IPS DF 4.7 (cell line): ENCODE data around the gene RASSF3.
"Not testable (repeated sequence)": the region's sequence is repeated elsewhere in the genome, so short reads cannot be mapped to it uniquely, and the experiment has no call there.

ENCODE experiments used
- DNase-seq: peaks from one replicate; pipeline ENCODE4 v3.0.0-alpha.2; 2013; ENCODE audit warnings: low spot score; ENCODE audit errors: extremely low read depth

RASSF3 gene

DNA sequence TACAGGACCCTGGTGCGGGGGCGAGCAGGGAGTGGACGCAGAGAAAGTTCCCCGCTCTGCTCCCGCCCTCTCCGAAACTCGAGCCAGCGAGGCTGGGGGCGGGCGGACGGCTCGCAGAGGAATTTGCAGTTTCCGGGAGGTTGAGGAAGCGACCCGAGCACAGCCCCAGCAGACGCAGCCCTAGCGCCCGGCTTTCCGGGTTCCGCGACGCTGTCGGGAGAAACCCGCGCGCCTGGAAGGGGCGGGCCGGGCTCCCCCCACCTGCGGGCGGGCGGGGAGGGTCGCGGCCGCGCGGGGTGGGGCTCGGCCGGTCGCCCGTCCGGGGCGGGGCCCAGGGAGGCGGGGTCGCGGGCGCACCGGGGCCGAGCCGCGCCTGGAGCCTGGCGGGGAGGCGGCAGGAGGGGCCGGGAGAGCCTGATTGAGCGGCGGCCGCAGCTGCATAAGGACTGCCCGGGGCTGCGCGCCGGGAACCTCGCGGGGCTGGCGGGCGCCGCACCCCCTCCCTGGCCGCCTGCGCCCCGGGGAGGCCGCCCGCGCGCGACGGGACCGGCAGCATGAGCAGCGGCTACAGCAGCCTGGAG, at the start of gene RASSF3:
Gene RASSF3 (plus strand): TSS at position 417 of the 581 bp plus-strand sequence. CDS start 138 bp downstream, at position 555.
- no peak for DNase-seq

DNA sequence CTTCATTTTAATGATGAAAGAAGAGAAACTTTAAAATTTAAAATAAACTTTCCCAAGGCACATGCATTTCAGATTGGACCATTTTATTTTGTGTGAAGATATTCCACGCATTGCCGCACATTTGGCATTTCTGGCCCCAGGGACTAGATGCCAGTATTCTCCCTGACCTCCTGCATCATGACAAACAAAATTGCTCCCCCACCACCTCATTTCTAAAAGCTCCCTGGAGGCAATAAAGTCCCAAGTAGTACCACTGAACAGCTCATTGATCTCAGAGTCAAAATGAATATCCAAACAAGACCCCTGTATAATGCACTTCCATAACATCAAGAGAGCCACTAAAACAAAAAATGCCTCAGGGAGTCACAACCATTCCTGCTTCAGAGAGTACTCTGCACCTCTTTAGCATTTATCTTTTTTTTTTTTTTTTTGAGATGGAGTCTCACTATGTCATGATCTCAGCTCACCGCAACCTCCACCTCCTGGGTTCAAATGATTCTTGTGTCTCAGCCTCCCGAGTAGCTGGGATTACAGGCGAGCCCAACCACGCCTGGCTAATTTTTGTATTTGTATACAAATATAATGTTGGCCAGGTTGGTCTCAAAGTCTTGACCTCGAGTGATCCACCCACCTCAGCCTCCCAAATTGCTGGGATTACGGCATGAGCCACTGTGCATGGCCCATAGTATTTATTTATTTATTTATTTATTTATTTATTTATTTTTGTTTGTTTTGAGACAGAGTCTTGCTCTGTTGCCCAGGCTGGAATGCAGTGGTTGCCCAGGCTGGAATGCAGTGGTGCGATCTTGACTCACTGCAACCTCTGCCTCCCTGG, 48.8 kb upstream of the RASSF3 start:
- no peak for DNase-seq

DNA sequence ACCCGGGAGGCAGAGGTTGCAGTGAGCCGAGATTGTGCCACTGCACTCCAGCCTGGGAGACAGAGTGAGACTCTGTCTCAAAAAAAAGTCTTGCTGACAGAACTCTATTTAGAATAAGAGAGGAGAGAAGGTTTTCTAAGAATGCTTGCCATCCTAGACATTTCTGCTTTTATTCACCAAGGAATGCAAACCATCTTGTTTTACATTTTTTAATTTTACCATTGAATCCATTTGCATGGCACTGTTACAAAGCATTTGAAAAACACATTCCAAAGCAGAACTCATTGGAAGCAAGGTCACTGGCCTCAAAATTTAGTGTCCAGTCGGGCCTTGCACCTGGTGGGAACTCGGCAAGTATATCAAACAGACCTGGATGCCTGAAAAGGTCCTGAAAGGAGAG, 44.2 kb upstream of the RASSF3 start:
- no peak for DNase-seq

DNA sequence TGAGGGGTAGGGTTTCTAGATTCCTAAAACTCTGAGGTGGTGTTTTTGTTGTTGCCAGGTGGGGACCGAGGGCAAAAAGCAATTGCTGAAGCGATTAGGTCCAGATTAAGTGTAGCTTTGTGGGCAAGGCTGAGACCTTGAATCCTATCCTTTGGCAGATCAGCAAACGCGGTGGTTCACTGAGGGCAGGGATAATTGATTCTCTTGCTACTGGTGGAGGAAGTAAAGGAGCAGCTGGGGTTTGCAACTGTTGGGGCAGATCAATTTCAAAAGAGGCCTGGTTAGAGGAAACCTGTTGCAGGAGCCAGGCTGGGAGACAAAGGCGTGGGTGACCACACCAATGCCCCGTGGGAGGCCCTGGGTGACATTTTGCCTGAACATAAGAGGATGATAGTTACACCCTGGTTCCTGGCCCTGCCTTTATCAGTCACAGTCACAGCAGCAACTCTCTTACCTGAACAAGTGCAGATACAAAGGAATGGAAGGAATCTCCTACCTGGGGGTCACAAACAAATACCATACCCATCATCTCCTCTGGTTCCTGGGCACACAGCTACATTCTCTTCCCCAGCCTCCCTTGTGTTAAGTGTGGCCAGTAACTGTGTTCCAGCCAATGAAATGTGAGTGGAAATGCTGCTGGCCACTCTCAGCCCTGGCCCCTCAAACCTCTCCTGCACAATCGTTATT, 43.3 kb upstream of the RASSF3 start:
- no peak for DNase-seq

DNA sequence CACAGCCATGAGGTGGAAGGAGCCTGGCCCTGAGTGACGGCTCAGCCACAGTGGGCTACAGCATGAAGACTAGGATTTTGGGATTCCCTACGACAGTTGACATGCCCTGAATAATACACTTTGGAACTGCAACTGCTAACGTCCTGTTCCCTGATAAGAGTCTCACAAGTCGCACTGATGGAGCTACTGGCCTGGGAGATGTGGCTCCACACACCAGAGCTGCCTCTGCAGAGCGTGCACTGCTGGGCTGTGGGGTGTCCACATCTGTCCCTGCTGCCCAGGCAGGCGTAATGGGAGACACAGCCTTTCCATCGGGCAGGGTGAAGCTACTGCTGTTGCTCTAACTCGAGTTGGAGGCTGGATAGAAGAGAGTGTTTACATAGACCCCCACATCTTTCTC, 42.7 kb upstream of the RASSF3 start:
- no peak for DNase-seq

DNA sequence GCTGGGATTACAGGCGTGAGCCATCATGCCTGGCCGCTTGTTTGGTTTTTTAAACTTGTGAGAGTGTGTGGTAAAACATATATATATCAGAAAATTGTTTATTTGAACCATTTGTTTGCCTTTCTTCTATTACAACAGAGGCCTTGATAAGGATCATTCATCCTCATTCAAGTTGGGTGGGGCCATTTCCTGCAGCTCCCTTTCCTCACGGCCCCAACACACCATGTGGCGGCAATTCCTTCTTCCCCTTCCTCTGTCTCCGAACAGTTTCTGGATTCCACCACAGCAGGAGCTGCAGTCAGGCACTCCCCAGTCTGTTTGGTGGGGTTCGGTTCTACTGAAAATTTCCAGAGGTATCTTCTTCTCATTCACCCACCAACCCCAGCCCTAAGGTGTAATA, 42.0 kb upstream of the RASSF3 start:
- no peak for DNase-seq

DNA sequence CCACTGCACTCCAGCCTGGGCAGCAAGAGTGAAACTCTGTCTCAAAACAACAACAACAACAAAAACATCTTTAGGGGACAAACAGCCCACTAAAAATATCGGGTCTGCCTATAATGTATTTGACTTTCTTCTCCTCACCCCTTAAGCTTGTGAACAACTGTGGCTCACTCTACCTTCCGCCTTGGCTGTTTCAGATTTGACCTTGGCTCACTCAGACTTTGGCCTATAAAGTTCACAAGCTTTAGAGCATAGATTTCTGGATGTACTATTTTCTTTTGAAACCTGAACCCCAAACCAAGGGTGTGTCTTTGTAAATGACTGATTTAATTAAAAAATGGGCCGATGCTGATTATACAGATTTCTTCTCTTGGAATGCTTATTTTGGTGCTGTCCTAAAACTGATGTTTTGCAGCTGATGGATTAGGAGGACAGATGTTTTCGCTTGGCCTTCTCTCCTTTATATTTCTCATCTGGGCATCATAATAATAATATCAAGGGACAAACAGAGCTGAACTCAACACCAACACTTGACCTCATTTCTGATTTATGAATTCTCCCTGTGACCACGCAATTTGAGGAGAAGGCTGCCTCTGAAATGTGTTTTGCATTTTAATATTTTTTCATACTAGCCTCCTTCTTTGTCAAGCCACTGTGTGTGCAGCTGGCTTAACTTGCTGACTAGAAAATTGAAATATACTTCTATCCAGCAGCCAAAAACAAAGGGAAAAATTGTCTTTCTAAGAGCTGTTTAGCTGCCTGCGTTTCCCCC, 40.2 kb upstream of the RASSF3 start:
- DNase-seq = no peak

- DNase-seq = no peak
These were observed 38.9 kb upstream of the RASSF3 start for GRCh38 chr12:64571411-64571810.

DNA sequence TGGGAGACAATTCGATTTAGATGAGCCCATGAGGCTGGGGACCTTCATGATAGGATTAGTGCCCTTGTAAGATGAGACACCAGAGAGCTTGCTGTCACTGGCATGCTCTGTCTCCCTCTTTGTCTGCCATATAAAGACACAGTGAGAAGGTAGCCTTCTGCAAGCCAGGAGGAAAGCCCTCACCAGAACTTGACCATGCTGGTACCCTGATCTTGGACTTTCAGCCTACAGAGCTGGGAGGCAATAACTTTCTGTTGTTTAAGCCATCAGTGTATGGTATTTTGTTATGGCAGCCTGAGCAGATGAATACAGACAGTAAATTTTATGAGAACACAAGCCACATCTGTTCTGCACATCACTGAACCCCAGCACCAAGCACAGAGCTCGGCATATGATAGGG, 38.1 kb upstream of the RASSF3 start:
- no peak for DNase-seq

- DNase-seq = no peak
These were observed 35.5 kb upstream of the RASSF3 start for GRCh38 chr12:64574837-64575236.

- no peak for DNase-seq
These were observed 33.2 kb upstream of the RASSF3 start for GRCh38 chr12:64577046-64577445.

- DNase-seq = no peak
These were observed 31.7 kb upstream of the RASSF3 start for GRCh38 chr12:64578566-64578965.

GRCh38 chr12:64580681-64581080, 29.6 kb upstream of the RASSF3 start:
- no peak for DNase-seq

GRCh38 chr12:64582114-64582513, 28.2 kb upstream of the RASSF3 start:
- DNase-seq = no peak

DNA sequence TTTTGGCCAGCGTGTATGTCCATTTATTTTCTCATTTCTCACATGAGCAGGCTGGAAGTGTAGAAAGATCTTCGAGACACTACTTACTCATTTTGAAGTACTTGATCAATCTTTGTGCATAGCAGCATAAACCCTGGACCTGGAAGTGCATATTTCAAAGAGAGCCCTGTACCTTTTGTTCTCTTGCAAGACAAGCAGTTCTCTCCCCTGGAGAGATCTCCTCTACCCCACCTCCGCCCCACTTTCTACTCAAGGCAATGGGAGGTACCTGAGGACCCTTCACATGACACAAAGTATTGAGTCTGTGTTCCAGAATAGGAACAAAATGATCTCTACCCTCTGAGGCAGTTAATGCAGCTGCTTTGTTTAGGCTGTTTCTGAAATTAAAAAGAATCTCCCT, 27.4 kb upstream of the RASSF3 start:
- no peak for DNase-seq

DNA sequence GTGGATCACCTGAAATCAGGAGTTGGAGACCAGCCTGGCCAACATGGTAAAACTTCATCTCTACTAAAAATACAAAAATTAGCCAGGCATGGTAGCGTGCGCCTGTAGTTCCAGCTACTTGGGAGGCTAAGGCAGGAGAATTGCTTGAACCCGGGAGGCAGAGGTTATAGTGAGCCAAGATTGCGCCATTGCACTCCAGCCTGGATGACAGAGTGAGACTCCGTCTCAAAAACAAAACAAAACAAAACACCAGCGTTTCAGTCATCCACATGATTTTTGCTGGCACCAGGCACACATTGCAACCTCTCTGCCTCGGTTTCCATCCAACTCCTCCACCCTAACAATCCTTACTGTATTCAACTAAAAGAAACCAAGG, 26.9 kb upstream of the RASSF3 start:
- DNase-seq = not testable (repeated sequence)

GRCh38 chr12:64583771-64584421, 26.4 kb upstream of the RASSF3 start:
- no peak for DNase-seq

- DNase-seq = no peak
These were observed 25.2 kb upstream of the RASSF3 start for GRCh38 chr12:64585104-64585503.

GRCh38 chr12:64587447-64587846, 22.8 kb upstream of the RASSF3 start:
- DNase-seq = no peak

DNA sequence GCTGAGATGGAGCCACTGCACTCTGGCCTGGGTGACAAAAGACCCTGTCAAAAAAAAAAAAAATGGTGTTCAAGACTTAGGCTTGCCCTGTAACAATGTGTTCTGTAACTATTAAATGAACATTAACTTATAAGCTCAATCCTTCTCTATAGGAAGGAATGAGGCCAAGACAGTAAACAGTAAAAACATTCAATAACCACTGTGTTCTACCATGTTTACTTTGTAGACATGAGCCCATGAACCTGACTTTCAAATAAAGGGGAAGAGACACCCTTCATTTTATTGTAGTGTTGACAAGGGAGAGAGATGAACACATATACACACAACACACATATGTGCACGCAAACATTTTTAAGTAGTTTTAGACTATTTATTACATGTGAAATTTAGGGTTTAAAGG, 20.1 kb upstream of the RASSF3 start:
- DNase-seq = no peak
